SH-SY5Y (cell line): ENCODE data around the gene ANKRD11.

Source experiments
- GATA2 ChIP-seq: IDR thresholded peaks from 2 replicates; pipeline ENCODE4 v1.6.1; 2011; ENCODE audit warnings: mild to moderate bottlenecking, low read depth, low read length
- GATA3 ChIP-seq: IDR thresholded peaks from 2 replicates; pipeline ENCODE4 v1.6.1; 2011; ENCODE audit warnings: low read depth, mild to moderate bottlenecking, low read length, moderate library complexity

ANKRD11 gene

GRCh38 chr16:89495121-89495520, 4.8 kb upstream of the ANKRD11 start:
- TF ChIP-seq GATA2 (no peak), GATA3 (no peak)

DNA sequence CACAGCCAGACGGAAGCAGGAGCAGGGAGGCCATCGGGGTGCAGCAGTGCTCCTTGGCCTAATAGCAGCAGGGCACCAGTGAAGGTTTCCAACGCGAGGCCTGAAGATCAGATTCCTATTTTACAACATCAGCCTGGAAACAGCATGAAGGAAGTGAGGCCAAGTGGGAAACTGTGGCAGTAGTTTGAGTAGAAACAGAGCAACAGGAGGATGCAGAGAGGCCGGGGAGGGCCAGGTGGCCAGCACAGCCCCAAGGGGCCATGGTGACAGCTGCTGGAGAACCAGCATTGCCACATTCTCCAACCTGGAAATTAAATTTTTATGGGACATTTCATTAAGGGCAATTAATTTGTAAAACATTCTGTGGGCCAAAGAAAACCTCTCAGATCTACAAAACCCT, 3.4 kb upstream of the ANKRD11 start:
- no peak for TF ChIP-seq GATA3
- no peak for TF ChIP-seq GATA2

DNA sequence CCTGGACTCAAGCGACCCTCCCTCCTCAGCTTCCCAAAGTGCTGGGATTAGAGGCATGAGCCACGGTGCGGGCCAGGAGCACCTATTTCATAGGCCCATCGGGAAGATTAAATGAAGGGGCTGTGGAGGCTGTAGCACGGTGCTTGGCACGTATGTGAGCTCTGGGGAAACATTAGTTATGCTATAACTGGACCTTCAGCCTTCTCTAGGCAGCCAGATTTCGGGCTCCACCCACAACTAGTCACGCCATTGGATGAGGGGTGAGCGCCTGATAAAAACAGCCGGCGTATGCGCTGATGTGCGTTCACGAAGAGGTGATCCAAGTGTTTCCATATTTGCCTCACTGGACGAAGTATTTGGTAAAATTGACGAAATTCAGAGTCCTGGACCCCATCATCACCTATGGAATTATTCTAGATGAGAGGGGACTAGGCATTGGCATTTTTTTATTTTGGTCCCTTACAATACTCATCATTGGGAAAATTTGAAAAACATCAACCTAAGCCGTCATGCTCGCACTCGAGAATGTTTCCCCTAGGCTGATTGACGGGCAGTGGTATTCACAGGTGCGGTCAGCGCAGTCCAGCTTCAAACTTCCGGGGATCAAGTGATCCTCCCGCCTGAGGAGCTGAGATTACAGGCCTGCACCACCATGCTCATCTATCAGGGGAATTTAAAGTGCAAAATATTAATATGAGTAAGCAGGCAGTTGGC, 1.8 kb upstream of the ANKRD11 start:
- no peak for TF ChIP-seq GATA3

DNA sequence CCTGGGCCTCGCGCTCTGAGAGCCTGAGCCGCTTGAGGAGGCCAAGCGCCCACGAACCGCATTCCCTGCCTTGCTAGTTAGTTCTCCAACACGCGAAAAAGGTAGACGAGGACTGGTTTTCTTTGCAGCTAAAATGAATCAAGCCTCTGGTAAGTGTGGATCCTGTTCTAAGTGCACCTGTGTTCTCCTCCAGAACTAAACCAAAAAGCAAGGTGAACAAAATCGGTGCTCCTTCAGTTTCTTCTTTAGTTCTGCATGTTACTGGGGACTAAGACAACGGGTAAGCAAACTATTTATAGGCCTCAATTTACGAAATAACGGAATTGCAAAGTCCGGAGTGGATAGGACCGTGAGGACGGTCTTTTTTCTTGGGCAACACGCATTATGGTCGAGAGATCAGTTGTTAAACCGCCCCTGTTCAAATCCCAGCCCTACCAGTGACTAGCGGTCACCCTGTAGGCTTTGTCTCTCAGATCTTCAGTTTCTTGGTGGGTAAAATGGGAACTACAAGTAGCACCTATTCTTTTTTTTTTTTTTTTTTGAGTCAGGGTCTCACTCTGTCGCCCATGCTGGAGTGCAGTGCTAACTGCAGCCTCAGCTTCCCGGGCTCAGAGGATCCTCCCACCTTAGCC, 993 bp upstream of the ANKRD11 start:
- no peak for TF ChIP-seq GATA3
- no peak for TF ChIP-seq GATA2

DNA sequence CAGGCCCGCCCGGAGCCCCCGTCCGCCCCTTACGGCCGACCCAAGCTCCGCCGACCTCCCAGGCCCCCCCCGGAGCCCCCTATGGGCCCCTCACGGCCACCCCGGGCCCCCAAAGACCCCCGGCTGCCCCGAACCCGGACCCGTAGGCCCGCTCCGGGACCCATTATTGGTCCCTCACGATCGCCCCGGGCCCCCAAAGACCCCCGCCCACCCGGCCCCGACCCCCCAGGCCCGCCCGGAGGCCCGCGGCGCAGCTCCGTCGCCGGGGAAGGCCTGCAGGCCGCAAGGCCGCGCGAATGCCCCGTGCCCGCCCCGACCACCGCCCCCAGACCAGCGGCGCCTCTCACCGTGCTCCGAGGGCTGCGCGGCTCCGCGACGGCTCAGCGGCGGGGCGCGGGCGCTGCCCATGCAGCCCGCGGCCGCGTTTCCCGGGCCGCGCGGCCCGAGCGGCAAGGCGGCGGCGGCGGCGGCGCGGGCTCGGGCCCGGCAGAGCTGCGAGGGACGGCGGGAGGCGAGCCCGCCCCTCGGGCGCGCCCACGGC, 393 bp downstream of the ANKRD11 start:
- TF ChIP-seq GATA2 = no peak
- TF ChIP-seq GATA3 = no peak

- no peak for TF ChIP-seq GATA3
- no peak for TF ChIP-seq GATA2
These were observed 1.1 kb downstream of the ANKRD11 start for GRCh38 chr16:89489040-89489897.

- TF ChIP-seq GATA2 (no peak), GATA3 (no peak)
These were observed 4.6 kb downstream of the ANKRD11 start for GRCh38 chr16:89485701-89486246.

GRCh38 chr16:89484923-89485679, 5.3 kb downstream of the ANKRD11 start:
- TF ChIP-seq GATA3 (no peak), GATA2 (no peak)

DNA sequence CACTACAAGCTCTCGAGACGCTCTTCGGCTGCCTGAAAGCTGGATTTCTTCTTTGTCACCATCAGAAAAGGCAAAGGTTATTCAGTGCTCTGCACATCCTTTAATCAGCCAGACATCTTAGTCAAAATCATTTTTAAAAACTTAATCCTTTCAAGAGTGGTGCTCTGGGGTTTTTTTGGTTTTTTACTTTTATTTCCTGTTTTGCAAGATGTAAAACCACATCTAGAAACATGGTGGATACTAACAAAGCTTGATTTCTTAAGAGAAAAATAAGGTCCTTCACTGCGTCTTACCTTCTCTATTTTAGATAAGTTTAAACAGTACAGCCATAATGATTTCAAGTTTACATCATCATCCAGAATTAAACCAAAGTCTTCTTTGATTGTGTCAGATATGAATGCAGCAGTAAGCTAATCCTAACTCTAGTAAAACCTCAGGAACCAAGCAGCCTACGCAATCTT, 6.3 kb downstream of the ANKRD11 start:
- TF ChIP-seq GATA2 = no peak
- TF ChIP-seq GATA3 = no peak

- no peak for TF ChIP-seq GATA2
- no peak for TF ChIP-seq GATA3
These were observed 7.5 kb downstream of the ANKRD11 start for GRCh38 chr16:89482817-89483205.

GRCh38 chr16:89482150-89482816, 8.1 kb downstream of the ANKRD11 start:
- TF ChIP-seq GATA3 = no peak
- no peak for TF ChIP-seq GATA2

- no peak for TF ChIP-seq GATA3
These were observed 8.9 kb downstream of the ANKRD11 start for GRCh38 chr16:89481356-89481955.

- no peak for TF ChIP-seq GATA3
- TF ChIP-seq GATA2 = no peak
These were observed 11.7 kb downstream of the ANKRD11 start for GRCh38 chr16:89478576-89479221.
